Fibroblast of mammary gland (primary cell): ENCODE measurements around the gene TAB3.

ENCODE experiments used
- DNase-seq: peaks from one replicate; pipeline ENCODE4 v3.0.0-alpha.2; 2010; ENCODE audit warnings: low read depth
- H3K4me3 ChIP-seq: 2 replicates; pipeline ENCODE4 v1.5.1; 2011; ENCODE audit warnings: low read depth, mild to moderate bottlenecking, low read length, moderate library complexity; ENCODE audit not compliant: control insufficient read depth
- TF ChIP-seq, protein P1 (sequence below): conservative IDR thresholded peaks from 2 replicates; pipeline ENCODE4 v1.5.1; 2011; ENCODE audit warnings: low read depth, low read length, inconsistent platforms; ENCODE audit not compliant: control insufficient read depth, insufficient read depth

Gene TAB3

DNA sequence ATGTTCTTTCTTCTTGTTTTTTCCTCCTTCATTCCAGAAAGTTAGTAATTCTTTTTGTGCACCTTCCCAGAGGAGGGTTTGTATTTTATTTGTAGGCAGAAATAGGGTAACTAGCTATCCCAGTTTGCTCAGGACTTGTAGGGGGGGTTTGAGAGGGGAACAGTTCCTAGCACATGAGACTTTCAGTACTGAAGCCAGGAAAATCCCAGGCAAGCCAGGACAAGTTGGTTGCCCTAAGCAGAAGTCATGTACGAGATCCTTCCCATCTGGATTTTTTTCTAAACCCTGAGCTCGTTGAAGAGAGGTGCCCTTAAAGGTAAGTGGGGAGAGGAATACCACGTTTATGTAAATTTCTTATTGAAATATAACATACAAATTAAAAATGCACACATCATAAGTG lies 15.6 kb upstream of the TAB3 start:
- H3K4me3 ChIP-seq = no peak overlapping the region
- no peak for DNase-seq
- TF ChIP-seq, protein P1, sequence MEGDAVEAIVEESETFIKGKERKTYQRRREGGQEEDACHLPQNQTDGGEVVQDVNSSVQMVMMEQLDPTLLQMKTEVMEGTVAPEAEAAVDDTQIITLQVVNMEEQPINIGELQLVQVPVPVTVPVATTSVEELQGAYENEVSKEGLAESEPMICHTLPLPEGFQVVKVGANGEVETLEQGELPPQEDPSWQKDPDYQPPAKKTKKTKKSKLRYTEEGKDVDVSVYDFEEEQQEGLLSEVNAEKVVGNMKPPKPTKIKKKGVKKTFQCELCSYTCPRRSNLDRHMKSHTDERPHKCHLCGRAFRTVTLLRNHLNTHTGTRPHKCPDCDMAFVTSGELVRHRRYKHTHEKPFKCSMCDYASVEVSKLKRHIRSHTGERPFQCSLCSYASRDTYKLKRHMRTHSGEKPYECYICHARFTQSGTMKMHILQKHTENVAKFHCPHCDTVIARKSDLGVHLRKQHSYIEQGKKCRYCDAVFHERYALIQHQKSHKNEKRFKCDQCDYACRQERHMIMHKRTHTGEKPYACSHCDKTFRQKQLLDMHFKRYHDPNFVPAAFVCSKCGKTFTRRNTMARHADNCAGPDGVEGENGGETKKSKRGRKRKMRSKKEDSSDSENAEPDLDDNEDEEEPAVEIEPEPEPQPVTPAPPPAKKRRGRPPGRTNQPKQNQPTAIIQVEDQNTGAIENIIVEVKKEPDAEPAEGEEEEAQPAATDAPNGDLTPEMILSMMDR = no peak

GRCh38 chrX:30904186-30904585 lies 15.1 kb upstream of the TAB3 start:
- TF ChIP-seq, protein P1 = no peak
- no peak for DNase-seq
- no peak overlapping the region for H3K4me3 ChIP-seq

DNA sequence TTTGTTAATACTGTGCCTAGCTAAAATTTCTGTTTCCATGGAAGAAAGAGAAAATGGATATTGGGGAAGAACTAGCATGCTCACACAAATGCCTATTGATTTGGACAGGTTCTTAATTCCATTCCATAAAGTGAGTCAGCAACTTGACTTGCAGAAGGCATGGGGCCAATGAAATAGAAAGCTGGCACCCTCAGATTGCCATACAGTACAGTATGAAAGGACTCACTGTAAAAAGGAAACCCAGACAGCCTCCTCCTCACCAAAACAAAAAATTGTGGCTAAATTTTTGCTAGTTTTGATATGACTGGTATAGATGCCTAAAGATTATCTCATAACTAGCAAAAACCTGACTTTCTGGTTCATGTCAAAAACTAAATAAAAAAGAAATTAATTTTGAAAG lies 11.2 kb upstream of the TAB3 start:
- H3K4me3 ChIP-seq = no peak overlapping the region
- TF ChIP-seq, protein P1 = no peak
- no peak for DNase-seq

- TF ChIP-seq, protein P1 = no peak
- H3K4me3 ChIP-seq = no peak overlapping the region
- DNase-seq = no peak
These were observed 9.8 kb upstream of the TAB3 start for GRCh38 chrX:30898886-30899285.

DNA sequence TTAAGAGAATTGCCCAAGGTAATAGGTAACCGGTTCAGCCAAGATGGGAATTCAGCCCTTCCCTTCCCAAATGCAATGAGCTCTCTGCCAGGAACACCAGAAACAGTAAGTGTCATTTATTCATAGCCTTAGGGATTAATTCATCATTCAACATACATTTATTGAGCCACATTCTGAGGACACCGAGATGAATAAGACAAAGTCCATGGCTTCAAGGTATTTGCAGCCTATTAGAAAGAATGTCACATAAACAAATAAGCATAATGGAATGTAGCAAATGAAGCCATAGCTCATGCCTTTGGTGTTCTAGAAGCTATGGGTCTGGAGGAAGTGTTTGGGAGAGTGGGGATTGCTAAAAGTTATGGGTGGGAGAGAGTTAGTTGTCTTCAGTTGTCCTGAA lies 6.3 kb upstream of the TAB3 start:
- no peak for DNase-seq
- TF ChIP-seq, protein P1 = no peak
- no peak overlapping the region for H3K4me3 ChIP-seq

DNA sequence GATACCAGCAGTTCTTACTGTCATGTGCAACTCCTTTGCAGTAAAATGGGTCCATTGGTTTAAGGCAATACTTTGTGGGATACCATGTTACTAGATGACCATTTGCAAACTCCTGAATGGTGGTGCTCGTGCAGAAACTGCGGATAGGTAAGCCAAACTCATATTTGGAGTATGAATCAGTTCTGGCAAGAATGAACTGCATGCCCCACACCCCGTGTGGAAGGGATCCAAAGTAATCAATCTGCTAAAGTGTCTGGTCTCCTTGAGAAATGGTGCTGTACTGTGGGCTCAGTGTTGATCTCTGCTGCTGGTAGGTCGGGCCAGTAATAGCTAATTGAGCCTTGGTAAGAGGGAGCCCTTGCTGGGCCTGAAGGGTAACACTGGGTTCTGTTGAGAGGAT lies 4.2 kb upstream of the TAB3 start:
- no peak overlapping the region for H3K4me3 ChIP-seq
- TF ChIP-seq, protein P1 = no peak
- no peak for DNase-seq

GRCh38 chrX:30892591-30892990 lies 3.5 kb upstream of the TAB3 start:
- no peak for DNase-seq
- TF ChIP-seq, protein P1 = no peak
- no peak overlapping the region for H3K4me3 ChIP-seq
